DOHH2 (cell line): Measurements from ENCODE around the gene RETREG2.
"Not testable (repeated sequence)": the region's sequence is repeated elsewhere in the genome, so short reads cannot be mapped to it uniquely, and the experiment has no call there.

ENCODE experiments used
- H3F3A ChIP-seq: fragments of 200-600 bp; sonication (generic), shearing (Covaris generic); 2 replicates; pipeline ENCODE4 v1.6.0; 2016; ENCODE audit warnings: antibody characterized with exemption, mild to moderate bottlenecking; ENCODE audit not compliant: control insufficient read depth, insufficient read depth
- H3K27ac ChIP-seq: fragments of 200-600 bp; sonication (generic); 2 replicates; pipeline ENCODE4 v1.5.1; 2014; ENCODE audit warnings: low read depth, mild to moderate bottlenecking, low read length, moderate library complexity
- H3K27me3 ChIP-seq: fragments of 200-600 bp; sonication (generic); 2 replicates; pipeline ENCODE4 v1.6.1; 2014; ENCODE audit warnings: mild to moderate bottlenecking, low read length, mixed read lengths; ENCODE audit not compliant: control insufficient read depth
- H3K36me3 ChIP-seq: fragments of 200-600 bp; sonication (generic); 2 replicates; pipeline ENCODE4 v1.6.1; 2014; ENCODE audit warnings: mild to moderate bottlenecking, low read length, moderate library complexity, mixed read lengths; ENCODE audit not compliant: control insufficient read depth
- H3K4me1 ChIP-seq: fragments of 200-600 bp; sonication (generic); 2 replicates; pipeline ENCODE4 v1.6.1; 2014; ENCODE audit warnings: mild to moderate bottlenecking, low read length, mixed read lengths; ENCODE audit not compliant: control insufficient read depth
- H3K4me2 ChIP-seq: fragments of 200-600 bp; sonication (generic); 2 replicates; pipeline ENCODE4 v1.6.0; 2014; ENCODE audit warnings: mild to moderate bottlenecking, low read length, moderate library complexity
- H3K4me3 ChIP-seq: fragments of 200-600 bp; sonication (generic); 2 replicates; pipeline ENCODE4 v1.5.1; 2014; ENCODE audit warnings: mild to moderate bottlenecking, low read length, mixed read lengths
- H3K79me2 ChIP-seq: fragments of 200-600 bp; sonication (generic); 2 replicates; pipeline ENCODE4 v1.6.1; 2014; ENCODE audit warnings: mild to moderate bottlenecking, low read length, mixed read lengths; ENCODE audit not compliant: control insufficient read depth
- H3K9me2 ChIP-seq: fragments of 200-600 bp; sonication (generic); replicated peaks from 2 replicates; pipeline ENCODE4 v1.6.1; 2014; ENCODE audit warnings: mild to moderate bottlenecking, low read length, mixed read lengths; ENCODE audit not compliant: control insufficient read depth
- H3K9me3 ChIP-seq: fragments of 200-600 bp; sonication (generic); 2 replicates; pipeline ENCODE4 v1.6.1; 2014; ENCODE audit warnings: antibody characterized with exemption, low read length, mixed read lengths; ENCODE audit not compliant: control insufficient read depth, insufficient read depth
- H4K20me1 ChIP-seq: fragments of 200-600 bp; sonication (generic); 2 replicates; pipeline ENCODE4 v1.6.0; 2014; ENCODE audit warnings: low read depth, mild to moderate bottlenecking, antibody characterized with exemption, low read length, moderate library complexity; ENCODE audit not compliant: control insufficient read depth, insufficient read depth
- EZH2phosphoT487 ChIP-seq: fragments of 200-600 bp; sonication (generic); IDR thresholded peaks from 2 replicates; pipeline ENCODE4 v1.6.1; 2017; ENCODE audit warnings: borderline replicate concordance, mild to moderate bottlenecking, antibody characterized with exemption, low read length, moderate library complexity, mixed read lengths
- TF ChIP-seq, protein P1 (sequence below): fragments of 200-600 bp; sonication (generic); IDR thresholded peaks from one replicate; pipeline ENCODE4 v1.5.1; 2014; ENCODE audit warnings: antibody characterized with exemption, mild to moderate bottlenecking, low read depth, low read length; ENCODE audit not compliant: poor library complexity, severe bottlenecking

Gene RETREG2

GRCh38 chr2:219197388-219197787 lies 19.3 kb downstream of the RETREG2 start:
- no peaks in the 10 kb centered on the region for H3K79me2 ChIP-seq
- H3K27ac ChIP-seq = no peak overlapping the region
- no peak overlapping the region for H3K4me3 ChIP-seq
- no peaks in the 10 kb centered on the region for H3K9me3 ChIP-seq
- H3K4me2 ChIP-seq = no peak overlapping the region
- H3K36me3 ChIP-seq = no peaks in the 10 kb centered on the region
- peaks cover 6% of the 10 kb centered on the region; the same call in 1 of the 2 replicates for H3K4me1 ChIP-seq
- peaks cover 8% of the 10 kb centered on the region; the same call in 1 of the 2 replicates for H3K27me3 ChIP-seq
- TF ChIP-seq, protein P1, sequence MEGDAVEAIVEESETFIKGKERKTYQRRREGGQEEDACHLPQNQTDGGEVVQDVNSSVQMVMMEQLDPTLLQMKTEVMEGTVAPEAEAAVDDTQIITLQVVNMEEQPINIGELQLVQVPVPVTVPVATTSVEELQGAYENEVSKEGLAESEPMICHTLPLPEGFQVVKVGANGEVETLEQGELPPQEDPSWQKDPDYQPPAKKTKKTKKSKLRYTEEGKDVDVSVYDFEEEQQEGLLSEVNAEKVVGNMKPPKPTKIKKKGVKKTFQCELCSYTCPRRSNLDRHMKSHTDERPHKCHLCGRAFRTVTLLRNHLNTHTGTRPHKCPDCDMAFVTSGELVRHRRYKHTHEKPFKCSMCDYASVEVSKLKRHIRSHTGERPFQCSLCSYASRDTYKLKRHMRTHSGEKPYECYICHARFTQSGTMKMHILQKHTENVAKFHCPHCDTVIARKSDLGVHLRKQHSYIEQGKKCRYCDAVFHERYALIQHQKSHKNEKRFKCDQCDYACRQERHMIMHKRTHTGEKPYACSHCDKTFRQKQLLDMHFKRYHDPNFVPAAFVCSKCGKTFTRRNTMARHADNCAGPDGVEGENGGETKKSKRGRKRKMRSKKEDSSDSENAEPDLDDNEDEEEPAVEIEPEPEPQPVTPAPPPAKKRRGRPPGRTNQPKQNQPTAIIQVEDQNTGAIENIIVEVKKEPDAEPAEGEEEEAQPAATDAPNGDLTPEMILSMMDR = no peak
- TF ChIP-seq EZH2phosphoT487 = no peak
- H3K9me2 ChIP-seq = no peaks in the 10 kb centered on the region
- H3F3A ChIP-seq = no peaks in the 10 kb centered on the region; the same call in 1 of the 2 replicates
- H4K20me1 ChIP-seq = no peaks in the 10 kb centered on the region

- no peaks in the 10 kb centered on the region for H3K36me3 ChIP-seq
- peaks cover 8% of the 10 kb centered on the region; the same call in 1 of the 2 replicates for H3K27me3 ChIP-seq
- no peaks in the 10 kb centered on the region for H4K20me1 ChIP-seq
- H3K79me2 ChIP-seq = no peaks in the 10 kb centered on the region
- H3K9me2 ChIP-seq = no peaks in the 10 kb centered on the region
- H3K4me1 ChIP-seq = peaks cover 6% of the 10 kb centered on the region; the same call in 1 of the 2 replicates
- TF ChIP-seq, protein P1 = no peak
- no peak for TF ChIP-seq EZH2phosphoT487
- no peaks in the 10 kb centered on the region; the same call in 1 of the 2 replicates for H3F3A ChIP-seq
- no peak overlapping the region for H3K27ac ChIP-seq
- H3K4me2 ChIP-seq = no peak overlapping the region
- H3K4me3 ChIP-seq = no peak overlapping the region
- H3K9me3 ChIP-seq = no peaks in the 10 kb centered on the region
These were observed 20.9 kb downstream of the RETREG2 start for GRCh38 chr2:219198974-219199373.

DNA sequence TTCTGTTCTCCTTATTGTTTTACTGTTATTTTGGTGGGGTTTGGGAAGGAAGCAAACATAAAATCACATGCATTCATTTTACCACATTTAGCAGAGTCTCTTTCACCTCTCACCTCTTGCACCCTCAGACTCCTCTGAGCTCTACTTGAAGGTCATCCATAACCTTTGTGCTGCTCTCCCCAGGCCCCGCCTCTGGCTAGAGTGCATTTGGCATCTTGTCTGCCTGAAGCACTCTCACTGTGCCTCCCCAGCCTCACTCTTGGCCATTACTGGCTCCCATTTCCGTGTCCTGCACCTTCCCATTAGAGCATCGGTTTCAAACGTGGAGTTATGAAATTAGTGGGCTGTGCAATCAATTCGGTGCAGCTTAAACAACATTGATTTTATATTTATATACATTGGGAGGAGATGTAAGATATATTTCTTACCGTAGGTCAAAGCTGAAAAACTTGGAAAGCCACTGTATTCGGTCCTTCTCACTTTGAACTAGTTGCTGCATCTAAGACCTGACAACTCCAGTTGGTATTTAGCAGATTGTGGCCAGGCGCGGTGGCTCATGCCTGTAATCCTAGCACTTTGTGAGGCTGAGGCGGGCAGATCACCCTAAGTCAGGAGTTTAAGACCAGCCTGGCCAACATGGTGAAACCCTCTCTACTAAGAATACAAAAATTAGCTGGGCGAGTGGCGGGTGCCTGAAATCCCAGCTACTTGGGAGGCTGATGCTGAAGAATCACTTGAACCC lies 21.6 kb downstream of the RETREG2 start:
- Histone ChIP-seq H3K4me3 (no peak overlapping the region), H3K79me2 (no peaks in the 10 kb centered on the region), H3K27me3 (peaks cover 8% of the 10 kb centered on the region; the same call in 1 of the 2 replicates)

DNA sequence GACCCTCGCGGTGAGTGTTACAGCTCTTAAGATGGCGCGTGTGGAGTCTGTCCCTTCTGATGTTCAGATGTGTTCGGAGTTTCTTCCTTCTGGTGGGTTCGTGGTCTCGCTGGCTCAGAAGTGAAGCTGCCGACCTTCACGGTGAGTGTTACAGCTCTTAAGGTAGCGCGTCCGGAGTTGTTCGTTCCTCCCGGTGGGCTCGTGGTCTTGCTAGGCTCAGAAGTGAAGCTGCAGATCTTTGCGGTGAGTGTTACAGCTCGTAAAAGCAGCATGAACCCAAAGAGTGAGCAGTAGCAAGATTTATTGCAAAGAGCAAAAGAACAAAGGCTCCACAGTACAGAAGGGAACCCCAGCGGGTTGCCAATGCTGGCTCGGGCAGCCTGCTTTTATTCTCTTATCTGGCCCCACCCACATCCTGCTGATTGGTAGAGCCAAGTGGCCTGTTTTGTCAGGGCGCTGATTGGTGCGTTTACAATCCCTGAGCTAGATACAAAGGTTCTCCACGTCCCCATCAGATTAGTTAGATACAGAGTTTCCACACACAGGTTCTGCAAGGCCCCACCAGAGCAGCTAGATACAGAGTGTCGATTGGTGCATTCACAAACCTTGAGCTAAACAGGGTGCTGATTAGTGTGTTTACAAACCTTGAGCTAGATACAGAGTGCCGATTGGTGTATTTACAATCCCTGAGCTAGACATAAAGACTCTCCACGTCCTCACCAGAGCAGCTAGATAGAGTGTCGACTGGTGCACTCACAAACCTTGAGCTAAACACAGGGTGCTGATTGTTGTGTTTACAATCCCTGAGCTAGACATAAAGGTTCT lies 22.6 kb downstream of the RETREG2 start:
- H3K79me2 ChIP-seq, H3K9me3 ChIP-seq, H4K20me1 ChIP-seq, H3K4me1 ChIP-seq, H3K4me3 ChIP-seq, H3K27ac ChIP-seq, H3K27me3 ChIP-seq, H3F3A ChIP-seq, H3K4me2 ChIP-seq, H3K36me3 ChIP-seq, H3K9me2 ChIP-seq: not testable (repeated sequence)

More for the DNA sequence above, 21.6 kb downstream of the RETREG2 start:
- Histone ChIP-seq H3F3A (no peaks in the 10 kb centered on the region), H3K9me3 (no peaks in the 10 kb centered on the region), H3K4me1 (peaks cover 6% of the 10 kb centered on the region; the same call in 1 of the 2 replicates), H3K4me2 (no peak overlapping the region), H3K9me2 (no peaks in the 10 kb centered on the region), H4K20me1 (no peaks in the 10 kb centered on the region), H3K27ac (no peak overlapping the region), H3K36me3 (no peaks in the 10 kb centered on the region)
- TF ChIP-seq EZH2phosphoT487 = no peak
- TF ChIP-seq, protein P1 = no peak

- not testable (repeated sequence) for H3K27ac ChIP-seq, H3K4me2 ChIP-seq, H3K9me3 ChIP-seq, H3K4me1 ChIP-seq, H4K20me1 ChIP-seq, H3F3A ChIP-seq, H3K36me3 ChIP-seq, H3K4me3 ChIP-seq, H3K9me2 ChIP-seq, H3K27me3 ChIP-seq, H3K79me2 ChIP-seq
These were observed 23.3 kb downstream of the RETREG2 start for GRCh38 chr2:219201331-219201730.
